OCI-LY3 (cell line): ENCODE measurements around the gene CTBS.
A peak's percentile ranks its signal among the peaks of the same experiment; 100 is the strongest.

ENCODE experiments used
- H2AFZ ChIP-seq: fragments of 200-600, 300-600 bp; shearing (Covaris generic); 2 replicates; pipeline ENCODE4 v1.6.0; 2014; ENCODE audit warnings: antibody characterized with exemption, low read depth, low read length
- H3K27ac ChIP-seq: fragments of 200-600, 300-600 bp; sonication (generic); 2 replicates; pipeline ENCODE4 v1.5.1; 2014; ENCODE audit warnings: mild to moderate bottlenecking, low read length, moderate library complexity, mixed read lengths
- H3K27me3 ChIP-seq: fragments of 200-600, 300-600 bp; sonication (generic); 2 replicates; pipeline ENCODE4 v1.6.1; 2014; ENCODE audit warnings: low read depth, low read length, mixed read lengths
- H3K36me3 ChIP-seq: fragments of 200-600, 300-600 bp; sonication (generic); replicated peaks from 2 replicates; pipeline ENCODE3; 2014; ENCODE audit warnings: low read depth, low read length, mixed read lengths
- H3K4me1 ChIP-seq: fragments of 300-600, 200-600 bp; sonication (generic); 2 replicates; pipeline ENCODE4 v1.6.1; 2014; ENCODE audit warnings: low read length, mixed read lengths
- H3K4me2 ChIP-seq: fragments of 200-600, 300-600 bp; sonication (generic); 2 replicates; pipeline ENCODE4 v1.6.1; 2014; ENCODE audit warnings: low read length, mixed read lengths
- H3K4me3 ChIP-seq: fragments of 300-600, 200-600 bp; sonication (generic); 2 replicates; pipeline ENCODE4 v1.5.1; 2014; ENCODE audit warnings: antibody characterized with exemption, mild to moderate bottlenecking, low read length, moderate library complexity
- H3K79me2 ChIP-seq: fragments of 300-600, 200-600 bp; shearing (Covaris generic); 2 replicates; pipeline ENCODE4 v1.6.1; 2014; ENCODE audit warnings: mild to moderate bottlenecking, low read length, mixed read lengths
- H3K9ac ChIP-seq: fragments of 300-600, 200-600 bp; shearing (Covaris generic); 2 replicates; pipeline ENCODE4 v1.6.0; 2014; ENCODE audit warnings: mild to moderate bottlenecking, low read length, moderate library complexity
- H3K9me3 ChIP-seq: fragments of 200-600, 300-600 bp; shearing (Covaris generic); 2 replicates; pipeline ENCODE4 v1.6.1; 2014; ENCODE audit warnings: low read length, mixed read lengths; ENCODE audit not compliant: insufficient read depth
- H4K20me1 ChIP-seq: fragments of 200-600, 300-600 bp; sonication (generic); 2 replicates; pipeline ENCODE4 v1.6.1; 2016; ENCODE audit warnings: low read length, mixed read lengths; ENCODE audit not compliant: insufficient read depth
- CTCF ChIP-seq: fragments of 200-600, 300-600 bp; sonication (generic); IDR thresholded peaks from 2 replicates; pipeline ENCODE4 v1.5.1; 2014; ENCODE audit warnings: antibody characterized with exemption, low read length, low read depth
- EZH2phosphoT487 ChIP-seq: fragments of 200-600 bp; shearing (Covaris generic); IDR thresholded peaks from 2 replicates; pipeline ENCODE4 v1.6.1; 2018; ENCODE audit warnings: antibody characterized with exemption, mixed run types, low read depth

CTBS gene

GRCh38 chr1:84505493-84506001 is 68.7 kb downstream of the CTBS start:
- H3K27me3 ChIP-seq = no peaks in the 10 kb centered on the region
- H4K20me1 ChIP-seq = peaks cover 25% of the 10 kb centered on the region
- H3K9me3 ChIP-seq = no peaks in the 10 kb centered on the region
- H3K4me1 ChIP-seq = peaks cover 15% of the 10 kb centered on the region
- no peak overlapping the region; the same call in 1 of the 2 replicates for H2AFZ ChIP-seq
- peak overlapping the region; percentile 92 for H3K9ac ChIP-seq
- H3K79me2 ChIP-seq = peaks cover 37% of the 10 kb centered on the region
- H3K27ac ChIP-seq = peak overlapping the region; percentile 92
- H3K4me2 ChIP-seq = peak overlapping the region; percentile 83
- H3K36me3 ChIP-seq = peaks cover 6% of the 10 kb centered on the region
- TF ChIP-seq EZH2phosphoT487 (no peak), CTCF (no peak)
- H3K4me3 ChIP-seq = peak overlapping the region; percentile 93

GRCh38 chr1:84504580-84505492 is 69.4 kb downstream of the CTBS start:
- H3K36me3 ChIP-seq = peaks cover 6% of the 10 kb centered on the region
- H3K4me2 ChIP-seq = peak overlapping the region; percentile 83
- peak overlapping the region; percentile 92 for H3K9ac ChIP-seq
- peaks cover 37% of the 10 kb centered on the region for H3K79me2 ChIP-seq
- TF ChIP-seq EZH2phosphoT487 = no peak
- TF ChIP-seq CTCF = no peak
- H3K27me3 ChIP-seq = no peaks in the 10 kb centered on the region
- no peak overlapping the region for H2AFZ ChIP-seq
- peaks cover 15% of the 10 kb centered on the region for H3K4me1 ChIP-seq
- H3K27ac ChIP-seq = peak overlapping the region; percentile 92
- peak overlapping the region; percentile 93 for H3K4me3 ChIP-seq
- H3K9me3 ChIP-seq = no peaks in the 10 kb centered on the region
- H4K20me1 ChIP-seq = peaks cover 25% of the 10 kb centered on the region

GRCh38 chr1:84502927-84503326 is 71.3 kb downstream of the CTBS start:
- H3K4me3 ChIP-seq = no peak overlapping the region
- TF ChIP-seq EZH2phosphoT487 = no peak
- TF ChIP-seq CTCF = no peak
- no peak overlapping the region for H3K9ac ChIP-seq
- no peak overlapping the region for H3K27ac ChIP-seq
- no peaks in the 10 kb centered on the region for H3K9me3 ChIP-seq
- no peaks in the 10 kb centered on the region for H3K27me3 ChIP-seq
- peaks cover 15% of the 10 kb centered on the region for H3K4me1 ChIP-seq
- no peak overlapping the region for H3K4me2 ChIP-seq
- H3K36me3 ChIP-seq = peaks cover 5% of the 10 kb centered on the region
- no peak overlapping the region for H2AFZ ChIP-seq
- H3K79me2 ChIP-seq = peaks cover 37% of the 10 kb centered on the region
- H4K20me1 ChIP-seq = peaks cover 25% of the 10 kb centered on the region
